GM10248 (cell line): Measurements from ENCODE around the gene RHBDF2.

Experiments
- CTCF ChIA-PET: fragments of 300-600 bp; sonication (Branson Sonifier 250); formaldehyde crosslinking; extraction: SDS; loops from one replicate; lab custom pipeline; 2021; ENCODE audit warnings: antibody characterized with exemption; lab: Yijun Ruan, JAX
- POLR2A ChIA-PET: fragments of 350-650 bp; sonication (Branson Sonifier 250); formaldehyde crosslinking; extraction: SDS; loops from one replicate; lab custom pipeline; 2020; ENCODE audit warnings: antibody characterized with exemption; lab: Yijun Ruan, JAX
- DNase-seq: peaks from one replicate; pipeline ENCODE4 v3.0.0; 2012; ENCODE audit errors: extremely low spot score
- TF ChIP-seq, protein P1 (sequence below): IDR thresholded peaks from 2 replicates; pipeline ENCODE4 v1.5.1; 2012; ENCODE audit warnings: mild to moderate bottlenecking, low read depth; ENCODE audit errors: extremely low read depth, missing control alignments, control extremely low read depth

The RHBDF2 gene

DNA sequence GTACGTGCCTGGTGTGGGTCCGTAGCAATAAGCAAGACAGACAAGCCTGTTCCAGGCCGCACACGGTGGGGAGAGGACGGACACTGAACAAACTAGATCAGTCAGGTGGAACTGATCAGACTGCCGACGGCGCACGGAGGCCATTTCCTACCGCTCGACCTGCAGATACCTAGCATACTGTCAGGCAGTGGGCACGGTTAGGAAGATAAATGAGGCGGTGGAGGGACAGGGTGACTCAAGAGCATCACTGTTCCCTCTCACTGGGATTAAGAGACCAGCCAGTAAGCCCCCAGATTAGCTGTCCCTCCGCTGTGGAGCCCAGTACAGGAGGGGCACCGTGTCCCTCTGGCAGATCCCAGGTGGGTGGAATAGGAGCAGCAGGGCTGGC is 29.0 kb downstream of the RHBDF2 start:
- no peak for DNase-seq
- ChIA-PET POLR2A (no interaction called here), CTCF (interaction anchor here (4.7 kb wide), 1 partner anchor 34 kb away, joined by 25 read pairs; no protein-coding TSS in a partner anchor)
- TF ChIP-seq, protein P1, sequence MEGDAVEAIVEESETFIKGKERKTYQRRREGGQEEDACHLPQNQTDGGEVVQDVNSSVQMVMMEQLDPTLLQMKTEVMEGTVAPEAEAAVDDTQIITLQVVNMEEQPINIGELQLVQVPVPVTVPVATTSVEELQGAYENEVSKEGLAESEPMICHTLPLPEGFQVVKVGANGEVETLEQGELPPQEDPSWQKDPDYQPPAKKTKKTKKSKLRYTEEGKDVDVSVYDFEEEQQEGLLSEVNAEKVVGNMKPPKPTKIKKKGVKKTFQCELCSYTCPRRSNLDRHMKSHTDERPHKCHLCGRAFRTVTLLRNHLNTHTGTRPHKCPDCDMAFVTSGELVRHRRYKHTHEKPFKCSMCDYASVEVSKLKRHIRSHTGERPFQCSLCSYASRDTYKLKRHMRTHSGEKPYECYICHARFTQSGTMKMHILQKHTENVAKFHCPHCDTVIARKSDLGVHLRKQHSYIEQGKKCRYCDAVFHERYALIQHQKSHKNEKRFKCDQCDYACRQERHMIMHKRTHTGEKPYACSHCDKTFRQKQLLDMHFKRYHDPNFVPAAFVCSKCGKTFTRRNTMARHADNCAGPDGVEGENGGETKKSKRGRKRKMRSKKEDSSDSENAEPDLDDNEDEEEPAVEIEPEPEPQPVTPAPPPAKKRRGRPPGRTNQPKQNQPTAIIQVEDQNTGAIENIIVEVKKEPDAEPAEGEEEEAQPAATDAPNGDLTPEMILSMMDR, result no peak

DNA sequence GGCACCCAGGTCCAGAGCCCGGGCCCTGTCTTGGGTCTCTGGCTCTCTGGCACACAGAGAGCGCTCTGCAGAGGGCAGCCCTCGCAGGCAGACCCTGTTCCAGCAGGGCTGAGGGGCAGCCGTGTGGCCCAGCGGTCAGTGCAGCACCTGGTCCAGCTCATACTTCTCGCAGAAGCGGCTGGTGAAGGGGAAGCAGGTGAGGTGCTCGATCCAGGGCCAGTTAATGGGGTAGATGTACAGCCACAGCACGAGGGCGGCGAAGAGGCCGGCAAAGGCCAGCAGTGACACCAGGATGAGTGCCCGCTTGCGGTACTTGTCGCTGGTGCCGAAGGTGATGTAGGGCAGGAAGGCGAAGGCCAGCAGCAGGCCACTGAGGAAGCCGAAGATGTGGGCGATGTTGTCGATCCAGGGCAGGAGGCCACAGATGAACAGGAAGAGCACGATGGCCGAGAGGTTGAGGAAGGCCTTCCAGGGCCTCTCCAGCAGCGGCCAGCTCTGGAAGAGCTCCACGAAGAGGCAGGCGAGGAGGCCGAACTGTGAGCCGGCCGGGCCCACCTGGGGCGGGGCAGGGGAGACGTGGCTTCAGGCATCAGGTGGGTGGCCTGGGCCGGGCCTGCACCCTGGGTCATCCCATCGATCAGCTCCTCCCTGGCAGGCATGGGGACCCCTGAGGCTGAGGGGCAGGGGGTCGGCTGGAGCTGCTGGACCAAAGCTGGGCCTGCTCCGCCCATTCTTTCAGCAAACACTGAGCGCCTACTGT is 29.5 kb downstream of the RHBDF2 start:
- no peak for DNase-seq
- ChIA-PET CTCF (interaction anchor here (4.7 kb wide), 1 partner anchor 35 kb away, joined by 25 read pairs; no protein-coding TSS in a partner anchor), POLR2A (no interaction called here)
- TF ChIP-seq, protein P1, result no peak

DNA sequence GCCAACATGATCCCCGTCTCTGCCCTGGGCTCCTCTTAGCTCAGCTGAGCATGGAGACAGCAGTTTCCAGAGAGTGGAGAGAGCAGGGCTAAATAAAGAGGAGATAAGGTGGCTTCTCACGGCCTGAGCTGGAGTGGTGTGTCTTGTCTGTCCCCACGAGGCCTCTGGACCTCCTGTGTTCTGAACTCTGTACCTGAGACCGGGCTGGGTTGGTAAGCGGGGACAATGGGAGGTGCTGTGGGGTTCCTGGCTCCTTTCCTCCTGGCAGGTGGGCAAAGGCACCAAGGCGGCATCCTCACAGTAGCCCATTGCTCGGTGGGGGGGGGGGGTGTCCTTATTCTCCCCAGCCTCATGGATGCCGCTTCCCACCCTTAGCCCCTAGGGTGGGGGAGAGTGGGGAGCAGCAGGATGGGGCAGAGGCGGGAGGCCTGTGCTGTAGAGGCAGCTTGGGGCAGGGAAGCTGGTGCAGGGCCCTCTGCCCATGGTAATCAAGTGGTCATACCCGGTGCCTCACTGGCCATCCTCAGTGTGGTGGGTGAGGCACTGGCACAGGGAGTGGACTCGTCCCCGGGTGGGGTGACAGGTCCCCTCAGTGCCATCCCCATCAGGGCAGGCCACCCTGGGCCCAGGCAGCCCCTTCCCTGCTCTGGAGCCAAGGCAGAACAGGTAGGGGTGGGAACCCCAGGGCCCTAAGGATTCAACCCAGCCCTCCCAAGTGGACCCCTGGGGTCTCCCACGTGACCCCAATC is 31.1 kb downstream of the RHBDF2 start:
- CTCF ChIA-PET, result interaction anchor here (1.4 to 22.9 kb wide), 3 partner anchors 17 to 58 kb away, joined by 3 to 496 read pairs (median 4); partner anchors contain the start of genes RHBDF2 and UBE2O
- POLR2A ChIA-PET, result no interaction called here
- TF ChIP-seq, protein P1, result no peak
- no peak for DNase-seq

DNA sequence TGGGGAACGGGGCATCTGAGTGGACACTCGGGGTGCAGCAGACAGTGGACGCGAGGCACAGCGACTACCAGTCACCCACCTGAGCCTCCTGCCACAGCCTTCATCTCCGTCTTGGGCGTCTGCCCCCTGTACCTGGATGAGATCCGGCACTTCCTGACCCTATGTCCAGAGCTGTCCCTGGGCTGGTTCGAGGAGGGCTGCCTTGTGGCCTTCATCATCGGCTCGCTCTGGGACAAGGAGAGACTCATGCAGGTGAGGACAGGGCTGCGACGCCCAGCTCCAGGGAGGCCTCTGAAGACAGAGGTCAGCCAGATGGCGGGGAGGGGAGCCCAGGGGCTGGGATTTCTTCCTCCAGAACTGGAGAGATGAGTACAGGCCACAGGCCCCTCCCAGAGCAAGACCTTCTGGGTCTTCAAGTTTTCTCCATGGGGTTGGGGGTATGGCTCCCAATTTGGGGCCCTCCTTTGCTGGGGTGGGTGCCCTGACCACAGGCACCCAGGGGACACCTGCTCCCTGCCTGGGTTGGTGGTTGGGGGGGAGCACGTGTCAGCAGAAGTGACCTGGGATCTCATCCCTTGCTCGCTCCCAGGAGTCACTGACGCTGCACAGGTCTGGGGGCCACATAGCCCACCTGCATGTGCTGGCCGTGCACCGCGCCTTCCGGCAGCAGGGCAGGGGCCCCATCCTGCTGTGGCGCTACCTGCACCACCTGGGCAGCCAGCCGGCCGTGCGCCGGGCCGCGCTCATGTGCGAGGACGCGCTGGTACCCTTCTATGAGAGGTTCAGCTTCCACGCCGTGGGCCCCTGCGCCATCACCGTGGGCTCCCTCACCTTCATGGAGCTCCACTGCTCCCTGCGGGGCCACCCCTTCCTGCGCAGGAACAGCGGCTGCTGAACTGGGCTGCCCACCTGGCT is 31.9 kb downstream of the RHBDF2 start:
- TF ChIP-seq, protein P1, result no peak
- DNase-seq, result no peak
- ChIA-PET POLR2A (no interaction called here), CTCF (interaction anchor here (0.8 to 22.9 kb wide), 4 partner anchors 16 to 57 kb away, joined by 3 to 496 read pairs (median 4); partner anchors contain the start of genes RHBDF2 and UBE2O)

DNA sequence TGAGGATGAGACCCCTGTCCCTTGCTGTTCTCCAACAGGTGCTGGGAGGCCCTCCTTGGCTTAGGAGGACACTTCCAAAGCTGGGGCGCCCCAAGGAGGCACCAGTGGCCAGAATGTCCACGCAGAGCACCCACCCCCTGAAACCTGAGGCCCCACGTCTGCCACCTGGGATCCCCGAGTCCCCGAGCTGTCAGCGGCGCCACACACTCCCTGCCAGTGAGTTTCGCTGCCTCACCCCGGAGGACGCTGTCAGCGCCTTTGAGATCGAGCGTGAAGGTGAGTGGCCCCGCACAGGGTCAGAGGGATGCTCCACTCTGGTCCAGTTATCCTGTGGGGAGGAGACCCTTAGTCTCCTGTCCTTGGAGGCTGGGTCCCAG is 32.6 kb downstream of the RHBDF2 start:
- ChIA-PET CTCF (interaction anchor here (1.1 to 22.9 kb wide), 4 partner anchors 12 to 57 kb away, joined by 3 to 496 read pairs (median 23); partner anchors contain the start of gene RHBDF2), POLR2A (no interaction called here)
- DNase-seq, result no peak
- TF ChIP-seq, protein P1, result no peak
